Measurements from ENCODE around the gene JPT2.

Gene JPT2

DNA sequence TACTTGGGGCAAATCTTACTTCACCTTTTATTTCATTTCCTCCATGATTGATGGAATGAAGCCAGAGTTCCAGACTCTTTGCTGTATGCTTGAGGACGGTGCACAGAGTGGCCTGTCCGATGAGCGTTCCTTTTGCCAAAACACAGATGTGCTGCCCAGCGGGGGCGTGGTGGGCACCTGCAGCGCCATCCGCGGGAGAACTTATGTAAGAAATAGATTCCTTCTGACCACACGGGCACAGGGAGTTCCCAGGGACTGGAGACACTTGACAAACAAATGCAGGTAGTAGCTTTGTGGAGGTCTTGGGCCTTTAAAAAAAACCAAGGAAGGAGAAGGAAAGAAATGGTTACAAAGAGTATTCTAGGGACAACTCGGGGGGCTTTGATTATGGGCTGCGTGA lies 35.3 kb upstream of the JPT2 start:
- H3K27ac ChIP-seq (ENCODE audit: low read depth, low read length) = no peak overlapping the region
- no peaks in the 10 kb centered on the region for H3K36me3 ChIP-seq (ENCODE audit: low read length)
- H3K27me3 ChIP-seq (ENCODE audit: low read length) = no peaks in the 10 kb centered on the region
- no peak overlapping the region for H2AFZ ChIP-seq (ENCODE audit: low read depth, low read length, severe bottlenecking)
- no peaks in the 10 kb centered on the region for H3K9me2 ChIP-seq (replicated peaks; ENCODE audit: insufficient read depth, low read length)
- H3K4me2 ChIP-seq (ENCODE audit: low read depth, low read length, poor library complexity, severe bottlenecking) = no peak overlapping the region
- no peak overlapping the region for H3K4me3 ChIP-seq (ENCODE audit: insufficient read depth, low read length, poor library complexity, severe bottlenecking)
- no peak for TF ChIP-seq EZH2phosphoT487 (conservative IDR thresholded peaks at IDR 0.05; ENCODE audit: low read length)
- TF ChIP-seq, protein P1, sequence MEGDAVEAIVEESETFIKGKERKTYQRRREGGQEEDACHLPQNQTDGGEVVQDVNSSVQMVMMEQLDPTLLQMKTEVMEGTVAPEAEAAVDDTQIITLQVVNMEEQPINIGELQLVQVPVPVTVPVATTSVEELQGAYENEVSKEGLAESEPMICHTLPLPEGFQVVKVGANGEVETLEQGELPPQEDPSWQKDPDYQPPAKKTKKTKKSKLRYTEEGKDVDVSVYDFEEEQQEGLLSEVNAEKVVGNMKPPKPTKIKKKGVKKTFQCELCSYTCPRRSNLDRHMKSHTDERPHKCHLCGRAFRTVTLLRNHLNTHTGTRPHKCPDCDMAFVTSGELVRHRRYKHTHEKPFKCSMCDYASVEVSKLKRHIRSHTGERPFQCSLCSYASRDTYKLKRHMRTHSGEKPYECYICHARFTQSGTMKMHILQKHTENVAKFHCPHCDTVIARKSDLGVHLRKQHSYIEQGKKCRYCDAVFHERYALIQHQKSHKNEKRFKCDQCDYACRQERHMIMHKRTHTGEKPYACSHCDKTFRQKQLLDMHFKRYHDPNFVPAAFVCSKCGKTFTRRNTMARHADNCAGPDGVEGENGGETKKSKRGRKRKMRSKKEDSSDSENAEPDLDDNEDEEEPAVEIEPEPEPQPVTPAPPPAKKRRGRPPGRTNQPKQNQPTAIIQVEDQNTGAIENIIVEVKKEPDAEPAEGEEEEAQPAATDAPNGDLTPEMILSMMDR (IDR thresholded peaks at IDR 0.05; ENCODE audit: insufficient read depth, low read length, poor library complexity, severe bottlenecking) = no peak
- no peaks in the 10 kb centered on the region for H3K79me2 ChIP-seq (ENCODE audit: insufficient read depth, low read length)
- no peaks in the 10 kb centered on the region for H4K20me1 ChIP-seq (ENCODE audit: low read depth, low read length)
- no peaks in the 10 kb centered on the region for H3K9me3 ChIP-seq (ENCODE audit: insufficient read depth, low read length)
- no peak overlapping the region for H3K9ac ChIP-seq (ENCODE audit: low read length)
- no peaks in the 10 kb centered on the region for H3F3A ChIP-seq (ENCODE audit: insufficient read depth)

DNA sequence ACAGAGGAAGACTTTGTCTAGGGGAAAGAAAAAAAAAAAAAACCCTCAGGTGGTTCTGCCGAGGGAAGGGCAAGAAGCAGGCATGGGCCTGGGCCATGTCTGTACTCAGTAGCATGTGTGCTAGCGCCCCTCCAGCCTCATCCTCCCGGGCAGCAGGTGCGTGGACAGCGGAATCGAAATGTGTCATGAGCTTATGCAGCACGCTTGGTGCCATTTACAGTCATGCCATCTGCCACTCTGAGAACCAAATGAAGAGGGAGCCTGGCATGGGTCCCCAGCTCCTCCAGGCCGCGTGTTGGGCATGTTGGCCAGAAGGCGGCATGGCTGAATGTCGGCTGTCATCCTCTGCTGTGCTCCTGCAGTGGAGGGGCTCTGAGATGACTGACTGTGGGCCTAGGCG lies 34.6 kb upstream of the JPT2 start:
- H3K4me3 ChIP-seq (ENCODE audit: insufficient read depth, low read length, poor library complexity, severe bottlenecking) = no peak overlapping the region
- H3K27me3 ChIP-seq (ENCODE audit: low read length) = no peaks in the 10 kb centered on the region
- no peaks in the 10 kb centered on the region for H3K9me2 ChIP-seq (replicated peaks; ENCODE audit: insufficient read depth, low read length)
- H4K20me1 ChIP-seq (ENCODE audit: low read depth, low read length) = no peaks in the 10 kb centered on the region
- H3K4me2 ChIP-seq (ENCODE audit: low read depth, low read length, poor library complexity, severe bottlenecking) = no peak overlapping the region
- no peak for TF ChIP-seq EZH2phosphoT487 (conservative IDR thresholded peaks at IDR 0.05; ENCODE audit: low read length)
- TF ChIP-seq, protein P1 (IDR thresholded peaks at IDR 0.05; ENCODE audit: insufficient read depth, low read length, poor library complexity, severe bottlenecking) = no peak
- H3K79me2 ChIP-seq (ENCODE audit: insufficient read depth, low read length) = no peaks in the 10 kb centered on the region
- no peaks in the 10 kb centered on the region for H3F3A ChIP-seq (ENCODE audit: insufficient read depth)
- H3K9ac ChIP-seq (ENCODE audit: low read length) = no peak overlapping the region
- no peaks in the 10 kb centered on the region for H3K36me3 ChIP-seq (ENCODE audit: low read length)
- H3K27ac ChIP-seq (ENCODE audit: low read depth, low read length) = no peak overlapping the region
- no peak overlapping the region for H2AFZ ChIP-seq (ENCODE audit: low read depth, low read length, severe bottlenecking)
- no peaks in the 10 kb centered on the region for H3K9me3 ChIP-seq (ENCODE audit: insufficient read depth, low read length)

DNA sequence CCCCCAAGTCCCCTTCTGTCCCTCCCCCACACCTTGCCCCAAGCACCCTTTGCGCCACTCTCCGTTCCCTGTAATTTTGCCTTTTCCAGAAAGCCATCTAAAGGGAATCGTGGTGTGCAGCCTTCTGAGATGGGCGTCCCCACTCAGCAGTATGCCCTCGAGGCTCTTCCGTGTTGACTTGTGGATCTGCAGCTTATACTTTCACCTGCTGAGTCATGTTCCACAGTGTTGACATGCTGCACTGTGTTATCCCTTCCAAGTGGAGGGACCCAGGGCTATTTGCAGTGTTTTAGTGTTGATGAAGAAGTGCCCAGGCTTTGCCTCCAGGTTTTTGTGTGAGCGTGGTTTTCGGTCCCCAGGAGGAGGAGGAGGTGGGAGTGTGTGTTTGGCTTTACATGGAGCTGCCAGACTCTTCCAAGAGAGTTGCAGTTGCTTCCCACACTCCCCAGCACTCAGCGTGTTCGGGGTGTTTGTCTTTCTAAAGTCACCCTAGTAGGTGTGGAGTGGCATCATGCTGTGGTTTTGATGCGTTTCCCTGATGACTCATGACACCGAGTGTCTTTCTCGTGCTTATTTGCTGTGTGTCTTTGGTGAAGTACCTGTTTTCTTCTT lies 32.1 kb upstream of the JPT2 start:
- Histone ChIP-seq H3K4me2 (ENCODE audit: low read depth, low read length, poor library complexity, severe bottlenecking) (no peak overlapping the region), H4K20me1 (ENCODE audit: low read depth, low read length) (no peaks in the 10 kb centered on the region), H2AFZ (ENCODE audit: low read depth, low read length, severe bottlenecking) (no peak overlapping the region), H3K27ac (ENCODE audit: low read depth, low read length) (no peak overlapping the region), H3K36me3 (ENCODE audit: low read length) (no peaks in the 10 kb centered on the region), H3K79me2 (ENCODE audit: insufficient read depth, low read length) (no peaks in the 10 kb centered on the region), H3F3A (ENCODE audit: insufficient read depth) (no peaks in the 10 kb centered on the region), H3K9ac (ENCODE audit: low read length) (no peak overlapping the region), H3K9me2 (replicated peaks; ENCODE audit: insufficient read depth, low read length) (no peaks in the 10 kb centered on the region), H3K4me3 (ENCODE audit: insufficient read depth, low read length, poor library complexity, severe bottlenecking) (no peak overlapping the region), H3K9me3 (ENCODE audit: insufficient read depth, low read length) (no peaks in the 10 kb centered on the region), H3K27me3 (ENCODE audit: low read length) (no peaks in the 10 kb centered on the region)
- TF ChIP-seq EZH2phosphoT487 (conservative IDR thresholded peaks at IDR 0.05; ENCODE audit: low read length) = no peak
- TF ChIP-seq, protein P1 (IDR thresholded peaks at IDR 0.05; ENCODE audit: insufficient read depth, low read length, poor library complexity, severe bottlenecking) = no peak

All from SU-DHL-6 (cell line).